Measurements from ENCODE around the gene ORC3.
"Not testable (repeated sequence)": the region's sequence is repeated elsewhere in the genome, so short reads cannot be mapped to it uniquely, and the experiment has no call there.

The ORC3 gene

DNA sequence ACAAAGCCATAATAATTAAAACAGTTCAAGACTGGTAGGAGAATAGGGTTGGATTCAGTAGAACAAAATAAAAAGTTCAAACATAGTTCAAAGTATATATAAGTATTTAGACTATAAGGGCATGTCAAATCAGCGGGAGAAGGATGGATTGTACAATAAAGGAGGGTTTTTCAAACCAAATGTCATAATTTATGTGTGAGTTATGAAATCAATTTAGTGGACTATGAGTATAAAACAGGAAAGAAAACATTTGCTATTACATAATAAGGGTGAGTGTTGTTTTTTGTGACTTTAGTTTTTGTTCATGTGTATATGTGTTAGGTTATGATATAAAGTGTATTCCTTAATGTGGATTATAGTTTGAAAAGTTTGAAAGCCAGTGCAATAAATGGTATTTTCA lies 10.6 kb downstream of the ORC3 start:
- Histone ChIP-seq H3K36me3 (peaks cover 4% of the 10 kb centered on the region), H3K4me3 (ENCODE audit: low read depth, low read length) (no peak overlapping the region), H3K9me3 (ENCODE audit: severe bottlenecking) (no peaks in the 10 kb centered on the region), H3K27ac (no peak overlapping the region), H3K27me3 (ENCODE audit: insufficient read depth, low read depth, severe bottlenecking) (no peaks in the 10 kb centered on the region)
- TF ChIP-seq, protein P1, sequence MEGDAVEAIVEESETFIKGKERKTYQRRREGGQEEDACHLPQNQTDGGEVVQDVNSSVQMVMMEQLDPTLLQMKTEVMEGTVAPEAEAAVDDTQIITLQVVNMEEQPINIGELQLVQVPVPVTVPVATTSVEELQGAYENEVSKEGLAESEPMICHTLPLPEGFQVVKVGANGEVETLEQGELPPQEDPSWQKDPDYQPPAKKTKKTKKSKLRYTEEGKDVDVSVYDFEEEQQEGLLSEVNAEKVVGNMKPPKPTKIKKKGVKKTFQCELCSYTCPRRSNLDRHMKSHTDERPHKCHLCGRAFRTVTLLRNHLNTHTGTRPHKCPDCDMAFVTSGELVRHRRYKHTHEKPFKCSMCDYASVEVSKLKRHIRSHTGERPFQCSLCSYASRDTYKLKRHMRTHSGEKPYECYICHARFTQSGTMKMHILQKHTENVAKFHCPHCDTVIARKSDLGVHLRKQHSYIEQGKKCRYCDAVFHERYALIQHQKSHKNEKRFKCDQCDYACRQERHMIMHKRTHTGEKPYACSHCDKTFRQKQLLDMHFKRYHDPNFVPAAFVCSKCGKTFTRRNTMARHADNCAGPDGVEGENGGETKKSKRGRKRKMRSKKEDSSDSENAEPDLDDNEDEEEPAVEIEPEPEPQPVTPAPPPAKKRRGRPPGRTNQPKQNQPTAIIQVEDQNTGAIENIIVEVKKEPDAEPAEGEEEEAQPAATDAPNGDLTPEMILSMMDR (IDR thresholded peaks at IDR 0.05; ENCODE audit: low read depth, low read length): no peak
- DNase-seq: no peak

DNA sequence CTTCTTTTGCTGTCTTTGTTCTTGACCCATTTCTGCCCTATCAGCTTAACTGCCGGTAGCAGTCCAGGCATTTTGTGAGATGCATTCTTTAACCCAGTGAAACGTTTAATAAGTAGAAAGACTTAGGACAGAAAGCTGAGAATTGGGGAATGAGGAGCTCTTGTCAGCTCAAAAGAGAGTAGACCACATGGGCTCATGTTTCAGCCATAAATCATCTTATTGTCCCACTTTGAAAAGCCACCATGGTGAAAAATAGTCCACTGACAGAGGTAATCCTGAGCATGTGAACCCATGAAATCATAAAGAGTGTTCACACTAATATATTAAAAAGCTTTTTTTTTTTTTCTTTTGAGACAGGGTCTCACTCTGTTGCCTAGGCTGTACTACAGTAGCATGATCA lies 16.3 kb downstream of the ORC3 start:
- DNase-seq: no peak
- TF ChIP-seq, protein P1 (IDR thresholded peaks at IDR 0.05; ENCODE audit: low read depth, low read length): no peak
- no peak overlapping the region for H3K4me3 ChIP-seq (ENCODE audit: low read depth, low read length)

DNA sequence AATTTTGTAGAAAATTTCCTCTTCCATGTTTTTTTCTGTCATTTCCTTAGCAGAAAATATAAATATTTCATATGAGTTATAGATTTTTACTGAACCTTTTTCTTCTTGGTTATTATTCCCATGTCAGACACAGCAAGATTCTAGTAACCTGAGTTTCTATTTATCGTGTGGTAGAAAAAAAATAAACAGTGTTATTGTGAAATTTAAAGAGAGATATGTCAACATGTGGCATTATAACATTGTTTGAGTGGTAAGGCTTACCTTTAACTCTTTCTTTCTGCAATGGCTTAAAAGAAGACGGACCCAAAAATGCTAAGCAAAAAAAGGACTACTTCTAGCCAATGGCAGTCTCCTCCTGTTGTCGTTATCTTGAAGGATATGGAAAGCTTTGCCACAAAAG lies 18.9 kb downstream of the ORC3 start:
- Histone ChIP-seq H3K27me3 (ENCODE audit: insufficient read depth, low read depth, severe bottlenecking) (no peaks in the 10 kb centered on the region), H3K4me3 (ENCODE audit: low read depth, low read length) (no peak overlapping the region), H3K9me3 (ENCODE audit: severe bottlenecking) (no peaks in the 10 kb centered on the region), H3K36me3 (peaks cover 25% of the 10 kb centered on the region), H3K27ac (no peak overlapping the region)
- TF ChIP-seq, protein P1 (IDR thresholded peaks at IDR 0.05; ENCODE audit: low read depth, low read length): no peak
- DNase-seq: no peak

More for the DNA sequence above, 16.3 kb downstream of the ORC3 start:
- no peaks in the 10 kb centered on the region for H3K9me3 ChIP-seq (ENCODE audit: severe bottlenecking)
- H3K27ac ChIP-seq: no peak overlapping the region
- H3K27me3 ChIP-seq (ENCODE audit: insufficient read depth, low read depth, severe bottlenecking): no peaks in the 10 kb centered on the region
- H3K36me3 ChIP-seq: peaks cover 6% of the 10 kb centered on the region

DNA sequence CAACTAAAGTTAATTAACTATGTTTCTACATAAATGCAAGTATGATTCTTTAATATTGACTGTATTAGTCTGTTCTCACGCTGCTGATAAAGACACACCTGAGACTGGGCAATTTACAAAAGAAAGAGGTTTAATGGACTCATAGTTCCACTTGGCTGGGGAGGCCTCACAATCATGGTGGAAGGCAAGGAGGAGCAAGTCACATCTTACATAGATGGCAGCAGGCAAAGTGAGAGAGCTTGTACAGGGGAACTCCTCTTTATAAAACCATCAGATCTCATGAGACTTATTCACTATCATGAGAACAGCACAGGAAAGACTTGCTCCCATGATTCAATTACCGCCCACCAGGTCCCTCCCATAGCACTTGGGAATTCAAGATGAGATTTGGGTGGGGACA lies 23.1 kb downstream of the ORC3 start:
- DNase-seq; H3K4me3 ChIP-seq (ENCODE audit: low read depth, low read length); H3K27ac ChIP-seq; H3K9me3 ChIP-seq (ENCODE audit: severe bottlenecking); H3K27me3 ChIP-seq (ENCODE audit: insufficient read depth, low read depth, severe bottlenecking): not testable (repeated sequence)
- peaks cover 30% of the 10 kb centered on the region for H3K36me3 ChIP-seq

DNA sequence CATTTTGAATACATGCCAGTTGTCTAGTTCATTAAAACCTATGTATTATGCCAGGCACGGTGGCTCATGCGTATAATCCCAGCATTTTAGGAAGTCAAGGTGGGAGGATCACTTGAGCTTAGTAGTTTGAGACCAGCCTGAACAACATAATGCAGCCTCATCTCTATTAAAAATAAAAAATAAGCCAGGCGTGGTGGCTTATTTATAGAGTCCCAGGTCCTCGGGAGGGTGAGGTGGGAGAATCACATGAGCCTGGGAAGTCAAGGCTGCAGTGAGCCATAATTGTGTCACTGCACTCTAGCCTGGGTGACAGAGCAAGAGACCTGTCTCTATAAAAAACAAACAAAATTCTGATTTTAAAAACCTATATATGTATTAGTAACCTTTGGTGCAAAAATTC lies 27.5 kb downstream of the ORC3 start:
- DNase-seq: no peak
- Histone ChIP-seq H3K36me3 (peaks cover 24% of the 10 kb centered on the region), H3K27me3 (ENCODE audit: insufficient read depth, low read depth, severe bottlenecking) (no peaks in the 10 kb centered on the region), H3K9me3 (ENCODE audit: severe bottlenecking) (no peaks in the 10 kb centered on the region), H3K4me3 (ENCODE audit: low read depth, low read length) (no peak overlapping the region), H3K27ac (no peak overlapping the region)
- TF ChIP-seq, protein P1 (IDR thresholded peaks at IDR 0.05; ENCODE audit: low read depth, low read length): no peak

DNA sequence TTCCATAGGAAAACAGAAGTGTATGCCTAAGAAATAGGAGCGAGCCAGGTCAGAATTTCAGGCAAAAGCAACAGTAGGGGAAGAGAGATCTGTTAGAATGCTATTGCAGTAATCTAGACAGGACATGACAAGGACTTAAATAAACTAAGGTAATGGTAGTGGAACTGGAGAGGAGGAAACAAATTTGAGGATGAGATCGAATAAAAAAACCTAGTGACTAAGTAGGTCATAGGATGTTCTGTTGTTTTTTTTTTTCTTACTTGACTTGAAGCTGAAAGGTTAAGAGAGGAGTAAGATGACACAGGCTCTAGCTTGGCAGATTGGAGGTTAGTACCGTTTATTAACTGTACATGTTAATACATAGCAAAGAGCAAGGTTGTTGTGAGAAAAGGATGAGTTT lies 28.6 kb downstream of the ORC3 start:
- Histone ChIP-seq H3K9me3 (ENCODE audit: severe bottlenecking) (no peaks in the 10 kb centered on the region), H3K36me3 (peaks cover 19% of the 10 kb centered on the region), H3K4me3 (ENCODE audit: low read depth, low read length) (no peak overlapping the region), H3K27ac (no peak overlapping the region), H3K27me3 (ENCODE audit: insufficient read depth, low read depth, severe bottlenecking) (no peaks in the 10 kb centered on the region)
- DNase-seq: no peak
- TF ChIP-seq, protein P1 (IDR thresholded peaks at IDR 0.05; ENCODE audit: low read depth, low read length): no peak
